GM18508 (cell line): ENCODE results near the gene LRRC23.
"Not testable (repeated sequence)": the region's sequence is repeated elsewhere in the genome, so short reads cannot be mapped to it uniquely, and the experiment has no call there.

ENCODE experiments used
- ATAC-seq: cut with Tn5 transposase; IDR thresholded peaks from one replicate; pipeline ENCODE4 v1.9.1; 2021; ENCODE audit warnings: moderate number of reproducible peaks; ENCODE audit not compliant: insufficient read depth, unreplicated experiment

The LRRC23 gene, protein sequence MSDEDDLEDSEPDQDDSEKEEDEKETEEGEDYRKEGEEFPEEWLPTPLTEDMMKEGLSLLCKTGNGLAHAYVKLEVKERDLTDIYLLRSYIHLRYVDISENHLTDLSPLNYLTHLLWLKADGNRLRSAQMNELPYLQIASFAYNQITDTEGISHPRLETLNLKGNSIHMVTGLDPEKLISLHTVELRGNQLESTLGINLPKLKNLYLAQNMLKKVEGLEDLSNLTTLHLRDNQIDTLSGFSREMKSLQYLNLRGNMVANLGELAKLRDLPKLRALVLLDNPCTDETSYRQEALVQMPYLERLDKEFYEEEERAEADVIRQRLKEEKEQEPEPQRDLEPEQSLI

DNA sequence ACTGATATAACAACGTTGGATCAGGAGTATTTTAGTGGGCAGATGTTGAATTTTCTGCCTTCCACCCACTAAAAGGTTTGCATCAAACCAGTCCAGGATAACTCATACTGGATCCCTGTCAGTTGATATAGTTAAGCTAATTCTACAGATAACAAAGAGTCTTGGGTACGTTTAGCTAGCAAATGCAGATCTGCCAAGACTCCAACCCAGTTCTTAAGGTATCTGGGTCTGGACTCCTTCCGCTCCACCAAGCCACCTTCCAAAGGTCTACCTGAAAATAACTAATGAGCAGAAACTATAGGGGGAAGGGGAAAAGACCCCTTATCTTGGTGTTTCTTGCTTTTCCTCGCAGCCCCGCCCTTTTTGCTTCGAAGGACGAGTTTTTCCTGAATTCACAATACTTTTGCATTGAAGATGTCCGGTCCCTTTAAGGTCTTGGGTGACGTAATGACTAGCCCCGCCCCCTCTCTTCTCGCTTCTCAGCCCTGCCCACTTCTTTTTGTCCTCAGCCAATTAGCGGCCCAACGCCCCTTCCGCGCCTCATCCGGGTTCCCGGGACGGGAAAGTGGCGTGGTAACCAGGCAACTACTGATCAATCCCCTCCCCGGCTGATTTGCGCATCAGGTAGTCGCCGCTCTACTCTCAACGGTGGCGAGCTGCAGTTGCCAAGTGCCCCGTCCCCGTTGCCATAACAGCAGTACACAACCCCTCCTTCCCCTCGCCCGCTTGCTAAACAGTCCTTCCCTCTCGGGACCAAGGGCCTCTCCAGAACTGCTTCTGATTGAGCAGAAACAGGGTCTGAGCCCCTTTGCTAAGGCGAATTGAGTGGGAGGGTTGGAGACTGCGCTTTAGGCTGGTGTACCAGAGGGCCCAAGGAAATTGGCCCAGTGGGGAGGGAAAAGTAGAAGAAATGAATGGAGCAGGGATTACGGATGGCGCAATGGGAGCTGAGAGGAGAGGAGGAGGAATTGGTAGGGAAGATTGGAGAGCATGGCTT, at the start of gene LRRC23:
LRRC23 (plus strand) TSS at position 543 of the 997 bp plus-strand sequence. CDS start 812 bp downstream, outside the sequence.
- ATAC-seq, result peak; percentile 74

DNA sequence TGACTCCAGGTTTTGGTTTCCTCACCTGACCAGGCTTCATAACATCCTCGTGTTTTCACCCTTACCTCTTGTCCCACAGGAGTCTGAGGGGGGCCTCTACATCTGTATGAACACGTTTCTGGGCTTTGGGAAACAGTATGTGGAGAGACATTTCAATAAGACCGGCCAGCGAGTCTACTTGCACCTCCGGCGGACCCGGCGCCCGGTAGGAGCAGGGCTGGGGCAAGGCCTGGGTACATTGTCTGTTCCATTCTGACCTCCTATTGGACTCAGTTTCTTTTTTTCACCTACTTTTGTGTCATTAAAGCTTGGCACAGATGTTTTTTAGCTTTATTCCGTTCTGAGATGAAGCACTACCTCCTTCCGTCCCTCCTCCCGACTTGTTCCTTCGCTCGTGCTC, 49.3 kb upstream of the LRRC23 start:
- ATAC-seq, result no peak

DNA sequence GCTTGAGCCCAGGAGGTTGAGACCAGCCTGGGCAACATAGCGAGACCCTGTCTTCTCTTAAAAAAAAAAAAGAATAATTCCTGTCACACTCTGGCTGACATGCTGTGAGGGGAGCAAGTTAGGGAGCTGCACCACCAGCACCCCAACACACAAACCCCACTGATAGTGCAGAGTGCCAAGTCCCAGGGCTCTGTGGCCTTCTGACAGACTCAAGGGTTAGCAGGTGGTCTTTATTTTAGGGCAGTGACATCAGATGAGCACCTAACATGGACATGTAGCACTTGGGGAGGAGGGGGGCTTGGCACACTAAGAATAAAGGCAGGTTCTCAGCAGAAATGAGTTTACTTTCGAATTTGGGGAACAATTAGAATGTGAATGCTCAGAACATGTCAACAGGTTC, 45.8 kb upstream of the LRRC23 start:
- ATAC-seq, result no peak

DNA sequence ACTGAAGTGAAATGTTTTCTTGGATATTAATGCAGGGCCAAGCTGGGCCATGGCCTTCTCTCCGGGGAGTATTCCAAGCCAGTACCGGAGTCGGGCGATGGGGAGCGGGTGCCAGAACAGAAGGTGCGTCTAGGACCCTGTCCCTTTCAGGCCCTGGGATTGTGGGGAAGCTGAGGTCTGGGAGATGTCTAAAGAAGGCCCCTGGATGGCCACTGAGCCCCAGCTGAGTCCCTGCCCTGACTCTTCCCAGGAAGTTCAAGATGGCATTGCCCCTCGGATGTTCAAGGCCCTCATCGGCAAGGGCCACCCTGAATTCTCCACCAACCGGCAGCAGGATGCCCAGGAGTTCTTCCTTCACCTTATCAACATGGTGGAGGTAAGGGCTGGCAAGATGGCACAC, 44.5 kb upstream of the LRRC23 start:
- ATAC-seq, result no peak

DNA sequence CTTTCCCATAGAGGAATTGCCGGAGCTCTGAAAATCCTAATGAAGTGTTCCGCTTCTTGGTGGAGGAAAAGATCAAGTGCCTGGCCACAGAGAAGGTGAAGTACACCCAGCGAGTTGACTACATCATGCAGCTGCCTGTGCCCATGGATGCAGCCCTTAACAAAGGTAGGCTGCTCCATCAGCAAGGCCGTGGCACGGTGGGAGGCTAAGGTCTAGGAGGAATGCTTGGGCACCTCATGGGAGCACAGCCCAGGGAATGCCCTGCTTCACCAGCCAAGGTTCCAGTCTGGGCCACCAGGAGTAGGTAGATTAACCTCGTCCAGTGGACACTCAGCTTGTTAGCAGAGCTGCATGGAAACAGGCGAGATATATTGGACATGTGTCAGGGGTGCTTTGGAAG, 43.7 kb upstream of the LRRC23 start:
- no peak for ATAC-seq

DNA sequence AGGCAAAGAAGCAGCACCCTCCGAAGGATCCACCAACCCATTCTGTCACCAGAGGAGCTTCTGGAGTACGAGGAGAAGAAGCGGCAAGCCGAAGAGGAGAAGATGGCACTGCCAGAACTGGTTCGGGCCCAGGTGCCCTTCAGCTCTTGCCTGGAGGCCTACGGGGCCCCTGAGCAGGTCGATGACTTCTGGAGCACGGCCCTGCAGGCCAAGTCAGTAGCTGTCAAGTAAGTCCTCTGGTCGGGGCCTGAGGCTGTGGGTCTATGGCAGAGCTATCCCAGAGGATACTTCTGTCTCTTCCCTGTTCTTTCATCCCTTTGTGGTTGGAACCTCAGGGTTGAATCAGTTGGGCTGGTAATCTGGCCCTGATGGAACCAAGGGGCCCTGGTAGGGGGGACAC, 43.2 kb upstream of the LRRC23 start:
- no peak for ATAC-seq

DNA sequence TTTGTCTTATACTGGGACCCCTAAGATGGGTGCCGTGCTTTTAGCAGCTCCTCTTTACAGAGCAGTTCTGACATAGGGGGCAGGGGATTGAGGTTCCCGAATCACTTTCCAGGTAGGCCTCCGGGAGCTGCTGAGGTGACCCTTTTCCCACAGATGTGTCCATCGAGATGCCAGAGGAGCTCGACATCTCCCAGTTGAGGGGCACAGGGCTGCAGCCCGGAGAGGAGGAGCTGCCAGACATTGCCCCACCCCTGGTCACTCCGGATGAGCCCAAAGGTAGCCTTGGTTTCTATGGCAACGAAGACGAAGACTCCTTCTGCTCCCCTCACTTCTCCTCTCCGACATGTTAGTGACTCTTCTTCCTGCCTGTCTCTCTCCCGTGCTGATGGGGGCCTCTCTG, 41.6 kb upstream of the LRRC23 start:
- no peak for ATAC-seq

DNA sequence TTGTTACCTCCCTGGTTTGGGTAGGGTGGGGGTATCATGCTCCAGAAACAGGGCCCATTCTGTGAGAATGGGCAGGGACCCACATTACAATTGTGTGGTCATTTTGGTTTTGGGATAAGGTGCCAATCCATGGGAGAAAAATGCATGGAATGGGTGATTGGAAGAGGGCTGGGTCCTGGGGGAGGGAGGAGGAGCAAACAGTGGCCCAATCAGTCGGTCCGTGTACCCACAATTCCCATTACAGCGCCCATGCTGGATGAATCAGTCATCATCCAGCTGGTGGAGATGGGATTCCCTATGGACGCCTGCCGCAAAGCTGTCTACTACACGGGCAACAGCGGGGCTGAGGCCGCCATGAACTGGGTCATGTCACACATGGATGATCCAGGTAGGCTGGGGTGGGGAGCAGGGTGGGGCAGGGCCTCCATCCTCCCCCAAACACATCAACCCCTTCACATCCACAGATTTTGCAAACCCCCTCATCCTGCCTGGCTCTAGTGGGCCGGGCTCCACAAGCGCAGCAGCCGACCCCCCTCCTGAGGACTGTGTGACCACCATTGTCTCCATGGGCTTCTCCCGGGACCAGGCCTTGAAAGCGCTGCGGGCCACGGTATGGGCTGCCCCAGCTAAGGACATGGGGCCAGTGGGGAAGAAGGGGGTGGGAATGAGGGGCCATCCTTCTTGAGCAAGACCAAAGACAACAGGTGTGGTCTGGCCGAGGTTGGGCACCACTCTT, 40.9 kb upstream of the LRRC23 start:
- no peak for ATAC-seq

DNA sequence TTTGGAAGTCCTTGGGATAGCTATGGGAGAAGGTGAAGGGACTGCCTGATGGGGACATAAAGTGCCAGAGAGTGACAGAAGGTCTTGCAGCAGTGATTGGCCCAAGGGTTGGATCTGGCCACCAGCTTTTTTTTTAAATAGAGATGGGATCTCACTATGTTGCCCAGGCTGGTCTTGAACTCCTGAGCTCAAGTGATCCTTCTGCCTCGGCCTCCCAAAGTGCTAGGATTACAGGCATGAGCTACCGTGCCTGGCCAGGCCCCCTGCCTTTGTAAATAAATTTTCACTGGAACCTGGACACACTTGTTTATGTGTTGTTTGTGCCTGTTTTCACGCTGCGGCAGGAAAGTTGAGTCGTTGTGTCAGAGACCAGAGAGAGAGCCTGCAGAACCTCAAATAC, 39.3 kb upstream of the LRRC23 start:
- ATAC-seq, result not testable (repeated sequence)

DNA sequence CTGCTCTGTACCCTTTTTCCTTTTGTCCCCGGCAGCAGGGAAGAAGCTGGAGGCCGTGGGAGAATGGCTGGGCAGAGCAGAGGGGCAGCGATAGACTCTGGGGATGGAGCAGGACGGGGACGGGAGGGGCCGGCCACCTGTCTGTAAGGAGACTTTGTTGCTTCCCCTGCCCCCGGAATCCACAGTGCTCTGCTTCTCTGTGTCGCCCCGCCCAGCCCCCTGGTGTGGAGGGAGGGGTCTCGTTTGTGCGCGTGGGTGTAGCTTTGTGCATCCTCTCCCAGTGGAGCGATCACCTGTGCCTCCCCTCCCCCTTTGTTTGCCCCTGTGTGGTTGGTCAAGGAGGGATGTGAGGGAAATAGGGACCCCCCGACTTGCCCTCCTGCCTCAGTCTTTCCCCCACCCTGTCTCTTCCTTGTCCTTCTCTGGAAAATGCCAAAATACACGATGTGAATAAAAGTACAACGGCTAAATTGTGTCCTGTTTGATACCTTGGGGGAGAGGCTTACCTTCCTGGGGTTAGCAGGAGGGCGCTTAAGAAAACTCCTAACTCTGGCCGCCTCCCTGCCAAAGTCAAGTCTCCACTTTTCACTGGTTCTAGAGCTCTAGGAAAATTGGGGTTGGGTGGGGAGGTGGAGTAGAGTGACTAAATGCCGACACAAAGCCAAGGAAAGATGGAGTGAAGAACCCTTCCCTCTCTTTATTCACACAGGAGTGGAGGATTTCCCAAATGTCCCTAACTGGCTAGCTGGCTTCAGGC, 38.3 kb upstream of the LRRC23 start:
- no peak for ATAC-seq

DNA sequence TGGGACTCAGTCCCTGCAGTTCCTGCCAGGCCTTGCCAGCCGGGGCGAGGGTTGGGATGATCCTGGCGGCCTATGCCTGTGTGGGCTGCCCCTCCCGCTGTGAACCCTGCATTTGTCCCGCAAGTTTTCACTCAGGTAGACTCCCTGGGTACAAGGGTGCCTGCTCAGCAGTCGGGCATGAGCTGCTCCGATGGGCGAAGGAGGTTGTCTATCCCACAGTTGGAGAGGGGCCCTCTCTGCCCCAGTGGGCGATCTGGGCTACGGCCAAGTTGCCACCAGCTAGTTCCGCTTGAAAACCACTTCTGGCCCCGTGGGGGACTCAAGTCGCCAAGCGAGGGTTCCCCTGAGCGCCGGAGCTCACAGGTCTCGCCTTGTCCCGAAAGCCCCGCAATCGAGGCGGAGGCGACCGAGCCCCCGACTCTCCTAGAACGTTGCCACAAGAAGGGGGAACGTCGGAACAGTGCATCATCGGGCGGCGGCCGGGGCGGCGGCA, 37.7 kb upstream of the LRRC23 start:
- ATAC-seq, result no peak

DNA sequence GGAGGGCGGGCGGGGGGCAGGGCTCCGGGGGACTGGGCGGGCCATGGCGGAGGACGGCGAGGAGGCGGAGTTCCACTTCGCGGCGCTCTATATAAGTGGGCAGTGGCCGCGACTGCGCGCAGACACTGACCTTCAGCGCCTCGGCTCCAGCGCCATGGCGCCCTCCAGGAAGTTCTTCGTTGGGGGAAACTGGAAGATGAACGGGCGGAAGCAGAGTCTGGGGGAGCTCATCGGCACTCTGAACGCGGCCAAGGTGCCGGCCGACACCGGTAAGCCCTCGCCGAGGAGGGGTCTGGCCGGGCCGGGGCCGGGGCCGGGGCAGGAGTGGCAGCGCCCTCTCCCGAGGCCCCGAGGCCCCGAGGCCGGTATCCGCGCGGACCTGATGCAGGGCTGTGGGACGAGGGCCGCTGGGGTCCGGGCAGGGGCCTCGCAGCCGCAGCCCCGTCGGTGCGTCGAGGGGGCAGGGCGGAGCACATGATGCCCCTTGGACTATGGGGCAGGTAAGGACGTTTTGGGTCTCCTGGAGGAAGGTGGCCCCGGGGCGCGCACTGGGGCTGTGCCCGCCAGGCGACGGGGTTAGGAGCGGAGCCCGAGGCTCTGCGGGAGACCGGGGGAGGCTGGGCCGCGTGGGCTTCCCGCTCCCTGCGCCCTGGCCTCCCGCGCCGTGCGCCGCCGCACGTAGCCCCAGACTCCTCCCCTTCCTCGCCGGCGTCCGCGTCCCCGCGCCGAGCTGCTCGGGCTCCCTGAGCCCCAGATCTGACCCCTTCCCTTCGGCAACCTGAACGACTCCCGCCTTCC, 37.0 kb upstream of the LRRC23 start, which contains the start of gene TPI1:
TPI1 (plus strand) TSS at position 119 of the 798 bp plus-strand sequence; CDS start at position 155, 36 bp downstream.
- no peak for ATAC-seq

DNA sequence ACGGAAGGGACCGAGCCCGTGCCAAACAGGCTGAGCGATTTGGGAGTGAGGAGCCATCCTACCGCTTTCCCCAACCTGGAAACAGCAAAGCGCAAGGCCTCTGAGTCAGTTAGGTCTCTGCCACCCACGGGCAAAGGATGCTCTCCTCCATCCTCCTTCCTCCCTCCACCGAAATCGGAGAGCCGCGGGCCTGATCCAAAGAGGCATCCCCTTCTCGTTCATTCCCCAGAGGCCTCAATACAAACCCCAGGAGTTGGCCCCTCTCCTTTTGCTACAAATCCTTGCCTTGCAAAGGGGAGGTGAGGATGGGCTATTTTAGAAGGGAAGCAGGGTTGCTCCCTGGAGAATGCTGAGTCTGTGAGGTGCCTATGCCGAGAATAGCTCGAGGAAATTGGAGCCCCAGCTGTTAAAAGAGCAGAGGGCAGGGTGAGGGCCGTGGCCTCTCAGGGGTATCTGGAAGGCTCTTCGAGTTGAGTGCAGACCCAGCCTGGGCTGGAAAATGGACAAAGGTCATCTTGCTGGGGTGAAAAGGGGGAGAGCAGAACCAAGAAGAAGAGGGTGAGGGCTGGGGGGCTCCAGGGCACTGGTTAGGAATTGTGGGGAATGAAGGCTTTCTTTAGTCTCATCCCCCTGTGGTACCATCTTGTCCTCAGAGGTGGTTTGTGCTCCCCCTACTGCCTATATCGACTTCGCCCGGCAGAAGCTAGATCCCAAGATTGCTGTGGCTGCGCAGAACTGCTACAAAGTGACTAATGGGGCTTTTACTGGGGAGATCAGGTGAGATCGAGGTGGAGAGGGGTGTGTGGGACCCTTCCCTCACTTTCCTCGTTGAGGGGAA, 36.2 kb upstream of the LRRC23 start:
- no peak for ATAC-seq

DNA sequence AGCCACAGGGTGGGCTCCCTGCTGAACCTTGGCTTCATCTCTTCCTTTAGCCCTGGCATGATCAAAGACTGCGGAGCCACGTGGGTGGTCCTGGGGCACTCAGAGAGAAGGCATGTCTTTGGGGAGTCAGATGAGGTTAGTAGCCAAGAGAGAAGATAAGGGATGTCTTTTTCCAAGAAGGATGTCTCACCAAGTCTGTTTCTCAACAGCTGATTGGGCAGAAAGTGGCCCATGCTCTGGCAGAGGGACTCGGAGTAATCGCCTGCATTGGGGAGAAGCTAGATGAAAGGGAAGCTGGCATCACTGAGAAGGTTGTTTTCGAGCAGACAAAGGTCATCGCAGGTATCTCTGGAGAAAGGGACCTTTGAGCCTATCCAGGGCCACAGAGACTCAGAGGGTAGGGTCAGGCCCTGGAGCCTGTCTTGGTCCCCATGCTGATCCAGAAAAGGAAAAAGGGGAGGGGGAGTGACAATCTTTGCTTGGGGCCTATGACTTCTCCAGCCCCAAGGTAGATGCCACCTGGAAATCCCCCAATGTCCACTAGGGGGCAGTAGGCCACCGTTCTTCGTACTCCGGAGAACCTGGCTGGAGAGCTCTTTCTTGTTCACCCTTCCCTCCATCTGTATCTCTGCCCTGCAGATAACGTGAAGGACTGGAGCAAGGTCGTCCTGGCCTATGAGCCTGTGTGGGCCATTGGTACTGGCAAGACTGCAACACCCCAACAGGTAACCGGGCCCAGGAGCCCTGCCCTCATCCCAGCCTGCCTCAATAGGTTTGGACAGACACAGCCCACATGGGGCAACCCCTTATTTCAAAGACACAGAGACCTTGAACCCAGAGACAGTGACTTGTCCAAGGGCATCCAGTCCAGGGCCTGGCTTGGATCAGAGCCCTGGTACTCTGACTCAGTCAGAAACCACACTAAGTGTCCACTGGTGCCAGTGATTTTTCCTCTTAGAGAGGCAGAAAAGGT, 35.3 kb upstream of the LRRC23 start:
- ATAC-seq, result no peak

DNA sequence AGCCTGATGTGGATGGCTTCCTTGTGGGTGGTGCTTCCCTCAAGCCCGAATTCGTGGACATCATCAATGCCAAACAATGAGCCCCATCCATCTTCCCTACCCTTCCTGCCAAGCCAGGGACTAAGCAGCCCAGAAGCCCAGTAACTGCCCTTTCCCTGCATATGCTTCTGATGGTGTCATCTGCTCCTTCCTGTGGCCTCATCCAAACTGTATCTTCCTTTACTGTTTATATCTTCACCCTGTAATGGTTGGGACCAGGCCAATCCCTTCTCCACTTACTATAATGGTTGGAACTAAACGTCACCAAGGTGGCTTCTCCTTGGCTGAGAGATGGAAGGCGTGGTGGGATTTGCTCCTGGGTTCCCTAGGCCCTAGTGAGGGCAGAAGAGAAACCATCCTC, 34.3 kb upstream of the LRRC23 start:
- ATAC-seq, result not testable (repeated sequence)

DNA sequence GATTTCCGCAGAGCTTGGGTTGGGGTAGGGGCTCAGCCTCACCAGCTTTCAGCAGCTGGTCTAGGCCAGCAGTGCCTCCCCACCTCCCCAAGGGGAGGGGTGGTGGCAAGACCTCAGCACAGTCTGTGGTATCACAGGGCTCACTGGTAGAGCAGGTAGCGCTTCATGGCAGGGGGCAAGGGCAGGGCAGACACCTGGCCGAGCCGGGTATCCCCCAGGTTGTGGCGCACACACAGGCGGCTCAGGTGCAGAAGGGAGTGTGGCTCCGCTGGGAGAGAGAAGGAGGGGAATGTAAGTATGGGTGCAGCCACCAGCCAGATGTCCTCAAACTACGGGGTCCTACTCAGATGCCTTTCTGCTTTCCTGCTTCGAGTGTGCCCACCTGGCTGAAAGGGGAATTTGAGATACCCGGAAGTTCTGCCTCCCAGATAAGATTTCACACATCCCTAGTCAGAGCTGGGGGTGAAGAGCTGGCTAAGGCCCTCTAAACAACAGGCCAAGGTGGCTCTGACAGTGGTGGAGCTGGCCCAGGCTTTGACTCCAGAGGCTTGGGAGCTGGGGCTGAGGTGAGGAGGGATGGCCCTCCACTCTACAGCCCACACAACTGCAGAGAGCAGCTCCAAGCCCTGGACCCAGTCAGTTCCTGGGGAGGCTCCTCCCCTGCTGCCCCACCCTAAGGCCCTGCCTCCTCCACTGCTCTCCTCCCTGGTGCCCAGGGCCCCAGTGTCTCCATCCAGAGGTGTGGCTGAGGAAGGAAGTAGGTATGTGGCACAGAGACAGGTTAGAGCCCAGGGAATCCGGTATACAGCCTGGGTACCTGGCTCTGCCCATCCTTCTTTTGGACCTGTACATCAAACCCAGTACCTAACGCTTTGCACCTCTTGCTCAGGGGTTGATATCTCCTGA, 33.3 kb upstream of the LRRC23 start:
- no peak for ATAC-seq
